H1 (cell line): ENCODE measurements around the gene ADAMTS20.

Experiments used
- ATF3 ChIP-seq: IDR thresholded peaks from 2 replicates; pipeline ENCODE4 v1.6.1; 2011; ENCODE audit warnings: low read depth, mild to moderate bottlenecking, low read length; ENCODE audit not compliant: insufficient read depth
- CBX8 ChIP-seq: fragments of 300-800, 300-1000 bp; sonication (generic); IDR thresholded peaks from 2 replicates; pipeline ENCODE4 v1.7.1; 2016; ENCODE audit warnings: low read depth, low read length, borderline replicate concordance
- CTCF ChIP-seq, 3 experiments: IDR thresholded peaks; 1 replicate in 2 of 3; 2 replicates in 1 of 3; pipeline versions ENCODE4 v1.5.1 to v1.6.1; 2011; ENCODE audit warnings: low read length in 3 of 3, mild to moderate bottlenecking in 3 of 3, inconsistent platforms in 2 of 3, low read depth in 1 of 3, moderate library complexity in 1 of 3; ENCODE audit not compliant: insufficient read depth in 1 of 3; ENCODE audit errors: control extremely low read depth in 1 of 3
- EZH2 ChIP-seq: fragments of 200-600 bp; sonication (generic); IDR thresholded peaks from 2 replicates; pipeline ENCODE4 v1.7.1; 2012; ENCODE audit warnings: low read depth, mild to moderate bottlenecking, moderate library complexity, low read length, inconsistent platforms; ENCODE audit not compliant: severe bottlenecking
- HDAC6 ChIP-seq: IDR thresholded peaks from one replicate; pipeline ENCODE4 v1.7.1; 2012; ENCODE audit warnings: low read depth, mild to moderate bottlenecking, inconsistent platforms, low read length, moderate library complexity
- JUND ChIP-seq: IDR thresholded peaks from 2 replicates; pipeline ENCODE4 v1.6.1; 2011; ENCODE audit warnings: mild to moderate bottlenecking, improper control_type of control experiment, low read length
- POLR2A ChIP-seq, 2 experiments: IDR thresholded peaks; 1 replicate in 1 of 2; 2 replicates in 1 of 2; pipeline ENCODE4 v1.6.1; 2011; ENCODE audit warnings: low read depth in 2 of 2, low read length in 2 of 2, mild to moderate bottlenecking in 2 of 2; ENCODE audit errors: control extremely low read depth in 1 of 2
- POLR2AphosphoS5 ChIP-seq: IDR thresholded peaks from 2 replicates; pipeline ENCODE4 v1.6.1; 2011; ENCODE audit warnings: low read depth, low read length
- RAD21 ChIP-seq, 2 experiments: IDR thresholded peaks in 1 of 2; conservative IDR thresholded peaks in 1 of 2; 2 replicates each; pipeline ENCODE4 v1.6.1; 2011; ENCODE audit warnings: low read depth in 2 of 2, low read length in 2 of 2, improper control_type of control experiment in 1 of 2, inconsistent platforms in 1 of 2, mild to moderate bottlenecking in 1 of 2, moderate library complexity in 1 of 2
- RXRA ChIP-seq: IDR thresholded peaks from 2 replicates; pipeline ENCODE4 v1.6.1; 2011; ENCODE audit warnings: low read depth, mild to moderate bottlenecking, low read length, moderate library complexity; ENCODE audit not compliant: insufficient read depth
- SIN3A ChIP-seq, 2 experiments: IDR thresholded peaks in 1 of 2; conservative IDR thresholded peaks in 1 of 2; 2 replicates each; pipeline ENCODE4 v1.6.1; 2011 to 2012; ENCODE audit warnings: low read length in 2 of 2, improper control_type of control experiment in 1 of 2, low read depth in 1 of 2, mild to moderate bottlenecking in 1 of 2
- USF2 ChIP-seq: IDR thresholded peaks from 2 replicates; pipeline ENCODE4 v1.6.1; 2011; ENCODE audit warnings: low read length, improper control_type of control experiment

DNA sequence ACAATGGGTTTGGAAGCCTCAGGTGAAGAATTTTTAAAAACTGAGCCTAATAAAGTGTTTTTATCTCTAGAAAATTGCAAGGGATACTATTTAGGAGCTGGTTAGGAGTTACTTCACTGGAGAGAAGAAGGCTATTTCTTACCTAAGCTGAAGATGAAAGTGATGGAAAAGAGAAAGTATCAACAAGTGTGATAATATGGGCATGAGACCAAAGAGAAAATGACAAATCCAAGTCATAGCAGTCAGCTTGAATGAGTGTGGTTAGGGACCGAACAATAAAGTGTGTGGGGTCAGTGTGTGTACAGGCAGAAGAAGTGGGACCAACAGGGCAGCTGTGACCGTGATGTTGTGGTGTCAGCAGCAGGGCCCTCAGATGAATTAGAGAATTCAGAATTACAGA lies 24.2 kb upstream of the ADAMTS20 start:
- no peak for TF ChIP-seq POLR2A (IDR thresholded peaks at IDR 0.05; ENCODE audit: control extremely low read depth in 1 of 2, low read depth in 2 of 2, low read length in 2 of 2)
- no peak for TF ChIP-seq SIN3A (conservative IDR thresholded peaks at IDR 0.05 in 1 of 2, IDR thresholded peaks at IDR 0.05 in 1 of 2; ENCODE audit: low read depth in 1 of 2, low read length in 2 of 2)
- no peak for TF ChIP-seq RXRA
- TF ChIP-seq CTCF (IDR thresholded peaks at IDR 0.05; ENCODE audit: control extremely low read depth in 1 of 3, insufficient read depth in 1 of 3, low read depth in 1 of 3, low read length in 3 of 3) = no peak
- TF ChIP-seq USF2 = no peak
- TF ChIP-seq POLR2AphosphoS5 = no peak
- no peak for TF ChIP-seq EZH2
- no peak for TF ChIP-seq RAD21 (IDR thresholded peaks at IDR 0.05 in 1 of 2, conservative IDR thresholded peaks at IDR 0.05 in 1 of 2; ENCODE audit: low read depth in 2 of 2, low read length in 2 of 2)
- no peak for TF ChIP-seq JUND
- no peak for TF ChIP-seq CBX8
- TF ChIP-seq HDAC6 = no peak
- no peak for TF ChIP-seq ATF3
